ENCODE data around the gene WWOX. TPM values are rescaled to one million over a fixed set of nuclear protein-coding genes. Genes with fewer than 3 reads are reported as not detected.
A peak's percentile ranks its signal among the peaks of the same experiment; 100 is the strongest.

WWOX gene
- total and polyA plus RNA-seq, 2 donors = 15.4 to 23.9 TPM

GRCh38 chr16:78740269-78740668 is 640.8 kb downstream of the WWOX start:
- no peak for DNase-seq (ENCODE audit: low read depth in 6 of 9, low spot score in 9 of 9)
- H3K4me3 ChIP-seq (ENCODE audit: low read length in 2 of 2) = no peak overlapping the region
- no peaks in the 10 kb centered on the region for H3K36me3 ChIP-seq (ENCODE audit: control insufficient read depth in 2 of 2, insufficient read depth in 2 of 2, low read length in 1 of 2)
- 98% methylated on average over 12 of the region's 12 CpGs for WGBS
- no peak overlapping the region for H3K27ac ChIP-seq (ENCODE audit: low read depth in 1 of 2, low read length in 1 of 2)
- H3K4me1 ChIP-seq (ENCODE audit: control insufficient read depth in 2 of 2, insufficient read depth in 2 of 2, low read length in 2 of 2) = peaks cover 0 to 11% of the 10 kb centered on the region in 2 donors
- no peaks in the 10 kb centered on the region for H3K27me3 ChIP-seq (ENCODE audit: control insufficient read depth in 2 of 2, insufficient read depth in 1 of 2, low read length in 1 of 2)
- H3K9me3 ChIP-seq (ENCODE audit: control insufficient read depth in 2 of 2, insufficient read depth in 1 of 2, low read length in 1 of 2) = no peaks in the 10 kb centered on the region

GRCh38 chr16:78742501-78743283 is 643.2 kb downstream of the WWOX start:
- H3K4me1 ChIP-seq (ENCODE audit: control insufficient read depth in 2 of 2, insufficient read depth in 2 of 2, low read length in 2 of 2) = peaks cover 0 to 11% of the 10 kb centered on the region in 2 donors
- DNase-seq (ENCODE audit: low read depth in 6 of 9, low spot score in 9 of 9) = peak in 6 of 9 donors; percentile 14 to 71 (median 32)
- no peaks in the 10 kb centered on the region for H3K36me3 ChIP-seq (ENCODE audit: control insufficient read depth in 2 of 2, insufficient read depth in 2 of 2, low read length in 1 of 2)
- H3K4me3 ChIP-seq (ENCODE audit: low read length in 2 of 2) = peak overlapping the region; percentile 3 to 22
- peak overlapping the region; percentile 38 to 53 for H3K27ac ChIP-seq (ENCODE audit: low read depth in 1 of 2, low read length in 1 of 2)
- no peaks in the 10 kb centered on the region for H3K9me3 ChIP-seq (ENCODE audit: control insufficient read depth in 2 of 2, insufficient read depth in 1 of 2, low read length in 1 of 2)
- 66% methylated on average over 21 of the region's 21 CpGs for WGBS
- H3K27me3 ChIP-seq (ENCODE audit: control insufficient read depth in 2 of 2, insufficient read depth in 1 of 2, low read length in 1 of 2) = no peaks in the 10 kb centered on the region

GRCh38 chr16:78743556-78743955 is 644.1 kb downstream of the WWOX start:
- no peaks in the 10 kb centered on the region for H3K36me3 ChIP-seq (ENCODE audit: control insufficient read depth in 2 of 2, insufficient read depth in 2 of 2, low read length in 1 of 2)
- H3K4me1 ChIP-seq (ENCODE audit: control insufficient read depth in 2 of 2, insufficient read depth in 2 of 2, low read length in 2 of 2) = peaks cover 0 to 11% of the 10 kb centered on the region in 2 donors
- DNase-seq (ENCODE audit: low read depth in 6 of 9, low spot score in 9 of 9) = no peak
- H3K27me3 ChIP-seq (ENCODE audit: control insufficient read depth in 2 of 2, insufficient read depth in 1 of 2, low read length in 1 of 2) = no peaks in the 10 kb centered on the region
- H3K27ac ChIP-seq (ENCODE audit: low read depth in 1 of 2, low read length in 1 of 2) = no peak overlapping the region
- H3K9me3 ChIP-seq (ENCODE audit: control insufficient read depth in 2 of 2, insufficient read depth in 1 of 2, low read length in 1 of 2) = no peaks in the 10 kb centered on the region
- no peak overlapping the region for H3K4me3 ChIP-seq (ENCODE audit: low read length in 2 of 2)
- 96% methylated on average over 4 of the region's 4 CpGs for WGBS

GRCh38 chr16:78744099-78744498 is 644.6 kb downstream of the WWOX start:
- H3K4me1 ChIP-seq (ENCODE audit: control insufficient read depth in 2 of 2, insufficient read depth in 2 of 2, low read length in 2 of 2) = peaks cover 0 to 11% of the 10 kb centered on the region in 2 donors
- WGBS = 97% methylated on average over 5 of the region's 5 CpGs
- no peaks in the 10 kb centered on the region for H3K27me3 ChIP-seq (ENCODE audit: control insufficient read depth in 2 of 2, insufficient read depth in 1 of 2, low read length in 1 of 2)
- H3K27ac ChIP-seq (ENCODE audit: low read depth in 1 of 2, low read length in 1 of 2) = no peak overlapping the region
- H3K36me3 ChIP-seq (ENCODE audit: control insufficient read depth in 2 of 2, insufficient read depth in 2 of 2, low read length in 1 of 2) = no peaks in the 10 kb centered on the region
- no peaks in the 10 kb centered on the region for H3K9me3 ChIP-seq (ENCODE audit: control insufficient read depth in 2 of 2, insufficient read depth in 1 of 2, low read length in 1 of 2)
- no peak overlapping the region for H3K4me3 ChIP-seq (ENCODE audit: low read length in 2 of 2)
- DNase-seq (ENCODE audit: low read depth in 6 of 9, low spot score in 9 of 9) = no peak

GRCh38 chr16:78744796-78745107 is 645.3 kb downstream of the WWOX start:
- DNase-seq (ENCODE audit: low read depth in 6 of 9, low spot score in 9 of 9) = no peak
- no peaks in the 10 kb centered on the region for H3K36me3 ChIP-seq (ENCODE audit: control insufficient read depth in 2 of 2, insufficient read depth in 2 of 2, low read length in 1 of 2)
- no peaks in the 10 kb centered on the region for H3K27me3 ChIP-seq (ENCODE audit: control insufficient read depth in 2 of 2, insufficient read depth in 1 of 2, low read length in 1 of 2)
- peaks cover 0 to 11% of the 10 kb centered on the region in 2 donors for H3K4me1 ChIP-seq (ENCODE audit: control insufficient read depth in 2 of 2, insufficient read depth in 2 of 2, low read length in 2 of 2)
- WGBS = 97% methylated on average over 3 of the region's 3 CpGs
- no peaks in the 10 kb centered on the region for H3K9me3 ChIP-seq (ENCODE audit: control insufficient read depth in 2 of 2, insufficient read depth in 1 of 2, low read length in 1 of 2)
- H3K4me3 ChIP-seq (ENCODE audit: low read length in 2 of 2) = no peak overlapping the region
- H3K27ac ChIP-seq (ENCODE audit: low read depth in 1 of 2, low read length in 1 of 2) = no peak overlapping the region

- 85% methylated on average over 7 of the region's 7 CpGs for WGBS
- Histone ChIP-seq H3K4me1 (ENCODE audit: control insufficient read depth in 2 of 2, insufficient read depth in 2 of 2, low read length in 2 of 2) (peaks cover 0 to 11% of the 10 kb centered on the region in 2 donors), H3K27ac (ENCODE audit: low read depth in 1 of 2, low read length in 1 of 2) (no peak overlapping the region), H3K9me3 (ENCODE audit: control insufficient read depth in 2 of 2, insufficient read depth in 1 of 2, low read length in 1 of 2) (no peaks in the 10 kb centered on the region), H3K4me3 (ENCODE audit: low read length in 2 of 2) (no peak overlapping the region), H3K36me3 (ENCODE audit: control insufficient read depth in 2 of 2, insufficient read depth in 2 of 2, low read length in 1 of 2) (no peaks in the 10 kb centered on the region), H3K27me3 (ENCODE audit: control insufficient read depth in 2 of 2, insufficient read depth in 1 of 2, low read length in 1 of 2) (no peaks in the 10 kb centered on the region)
- no peak for DNase-seq (ENCODE audit: low read depth in 6 of 9, low spot score in 9 of 9)
Measured at GRCh38 chr16:78745108-78746019, 645.9 kb downstream of the WWOX start.

GRCh38 chr16:78746718-78747117 is 647.3 kb downstream of the WWOX start:
- Histone ChIP-seq H3K36me3 (ENCODE audit: control insufficient read depth in 2 of 2, insufficient read depth in 2 of 2, low read length in 1 of 2) (no peaks in the 10 kb centered on the region), H3K4me1 (ENCODE audit: control insufficient read depth in 2 of 2, insufficient read depth in 2 of 2, low read length in 2 of 2) (peaks cover 0 to 11% of the 10 kb centered on the region in 2 donors), H3K27me3 (ENCODE audit: control insufficient read depth in 2 of 2, insufficient read depth in 1 of 2, low read length in 1 of 2) (no peaks in the 10 kb centered on the region), H3K9me3 (ENCODE audit: control insufficient read depth in 2 of 2, insufficient read depth in 1 of 2, low read length in 1 of 2) (no peaks in the 10 kb centered on the region), H3K27ac (ENCODE audit: low read depth in 1 of 2, low read length in 1 of 2) (no peak overlapping the region), H3K4me3 (ENCODE audit: low read length in 2 of 2) (no peak overlapping the region)
- WGBS = over 99% methylated on average over 2 of the region's 2 CpGs
- no peak for DNase-seq (ENCODE audit: low read depth in 6 of 9, low spot score in 9 of 9)

- Histone ChIP-seq H3K9me3 (ENCODE audit: control insufficient read depth in 2 of 2, insufficient read depth in 1 of 2, low read length in 1 of 2) (no peaks in the 10 kb centered on the region), H3K4me3 (ENCODE audit: low read length in 2 of 2) (no peak overlapping the region), H3K27ac (ENCODE audit: low read depth in 1 of 2, low read length in 1 of 2) (no peak overlapping the region), H3K36me3 (ENCODE audit: control insufficient read depth in 2 of 2, insufficient read depth in 2 of 2, low read length in 1 of 2) (no peaks in the 10 kb centered on the region), H3K4me1 (ENCODE audit: control insufficient read depth in 2 of 2, insufficient read depth in 2 of 2, low read length in 2 of 2) (no peaks in the 10 kb centered on the region), H3K27me3 (ENCODE audit: control insufficient read depth in 2 of 2, insufficient read depth in 1 of 2, low read length in 1 of 2) (no peaks in the 10 kb centered on the region)
- no peak for DNase-seq (ENCODE audit: low read depth in 6 of 9, low spot score in 9 of 9)
- WGBS = 92% methylated on average over 9 of the region's 9 CpGs
Measured at GRCh38 chr16:78748220-78748929, 648.9 kb downstream of the WWOX start.
